ENCODE results near the gene LILRB4. TPM values are rescaled to one million over a fixed set of nuclear protein-coding genes. Genes with fewer than 3 reads are reported as not detected.

The LILRB4 gene
- total and polyA plus RNA-seq, 4 donors, result 1.9 to 5.0 (median 3.4) TPM

DNA sequence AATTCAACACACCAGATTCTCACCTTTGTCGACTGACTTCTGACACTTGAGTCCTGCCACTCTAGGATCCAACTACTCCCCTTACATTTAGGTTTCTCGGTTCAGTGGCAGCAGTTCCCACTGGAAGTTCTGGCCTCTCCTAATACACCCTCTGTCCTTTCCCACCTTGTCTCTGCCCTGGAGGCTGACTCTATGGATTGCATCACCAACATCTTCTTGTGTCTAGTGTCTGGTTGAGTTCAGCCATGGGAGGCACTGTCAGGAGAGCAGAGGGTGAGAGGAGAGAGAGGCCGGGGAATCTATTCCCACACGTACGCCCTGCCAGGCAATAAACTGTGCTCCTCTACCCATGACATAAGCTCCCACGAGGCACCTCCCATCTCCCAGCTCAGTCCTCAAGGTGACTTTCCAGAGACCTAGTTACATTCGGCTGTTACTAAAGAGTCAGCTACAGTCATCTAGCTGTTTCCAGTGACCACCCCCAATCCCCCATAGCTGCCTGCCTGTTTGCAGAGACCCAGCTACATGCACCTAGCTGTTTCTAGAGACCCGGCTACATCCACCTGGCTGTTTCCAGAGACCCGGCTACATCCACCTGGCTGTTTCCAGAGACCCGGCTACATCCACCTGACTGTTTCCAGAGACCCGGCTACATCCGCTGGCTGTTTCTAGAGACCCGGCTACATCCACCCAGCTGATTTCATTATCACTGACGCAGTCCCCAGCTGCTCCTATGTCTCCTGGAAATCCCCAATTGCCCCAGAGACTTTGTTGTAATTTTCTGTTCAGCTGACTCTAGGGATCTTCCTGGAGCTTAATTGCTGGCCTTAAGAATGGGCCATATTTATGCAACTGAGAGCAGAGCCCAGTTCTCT is 8.1 kb upstream of the LILRB4 start:
- Histone ChIP-seq H3K27ac (ENCODE audit: low read depth in 1 of 2, low read length in 2 of 2) (no peak overlapping the region), H3K4me3 (ENCODE audit: low read depth in 1 of 3, low read length in 3 of 3) (no peak overlapping the region), H3K4me1 (ENCODE audit: control insufficient read depth in 4 of 4, insufficient read depth in 4 of 4, low read length in 3 of 4) (no peaks in the 10 kb centered on the region), H3K9ac (ENCODE audit: low read depth in 1 of 2, low read length in 2 of 2) (no peak overlapping the region), H3K36me3 (ENCODE audit: control insufficient read depth in 4 of 4, insufficient read depth in 3 of 4, low read depth in 1 of 4, low read length in 3 of 4) (no peaks in the 10 kb centered on the region), H3K27me3 (ENCODE audit: control insufficient read depth in 4 of 4, insufficient read depth in 4 of 4, low read length in 3 of 4) (peaks cover 0 to 4% (median under 1%) of the 10 kb centered on the region in 4 donors), H3K9me3 (ENCODE audit: control insufficient read depth in 4 of 4, low read length in 3 of 4) (no peaks in the 10 kb centered on the region)
- WGBS, result 71% methylated on average over 14 of the region's 14 CpGs
- no peak for DNase-seq (ENCODE audit: low spot score)
- TF ChIP-seq, protein P1, sequence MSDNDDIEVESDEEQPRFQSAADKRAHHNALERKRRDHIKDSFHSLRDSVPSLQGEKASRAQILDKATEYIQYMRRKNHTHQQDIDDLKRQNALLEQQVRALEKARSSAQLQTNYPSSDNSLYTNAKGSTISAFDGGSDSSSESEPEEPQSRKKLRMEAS (IDR thresholded peaks at IDR 0.05), result no peak
- TF ChIP-seq, protein P2, sequence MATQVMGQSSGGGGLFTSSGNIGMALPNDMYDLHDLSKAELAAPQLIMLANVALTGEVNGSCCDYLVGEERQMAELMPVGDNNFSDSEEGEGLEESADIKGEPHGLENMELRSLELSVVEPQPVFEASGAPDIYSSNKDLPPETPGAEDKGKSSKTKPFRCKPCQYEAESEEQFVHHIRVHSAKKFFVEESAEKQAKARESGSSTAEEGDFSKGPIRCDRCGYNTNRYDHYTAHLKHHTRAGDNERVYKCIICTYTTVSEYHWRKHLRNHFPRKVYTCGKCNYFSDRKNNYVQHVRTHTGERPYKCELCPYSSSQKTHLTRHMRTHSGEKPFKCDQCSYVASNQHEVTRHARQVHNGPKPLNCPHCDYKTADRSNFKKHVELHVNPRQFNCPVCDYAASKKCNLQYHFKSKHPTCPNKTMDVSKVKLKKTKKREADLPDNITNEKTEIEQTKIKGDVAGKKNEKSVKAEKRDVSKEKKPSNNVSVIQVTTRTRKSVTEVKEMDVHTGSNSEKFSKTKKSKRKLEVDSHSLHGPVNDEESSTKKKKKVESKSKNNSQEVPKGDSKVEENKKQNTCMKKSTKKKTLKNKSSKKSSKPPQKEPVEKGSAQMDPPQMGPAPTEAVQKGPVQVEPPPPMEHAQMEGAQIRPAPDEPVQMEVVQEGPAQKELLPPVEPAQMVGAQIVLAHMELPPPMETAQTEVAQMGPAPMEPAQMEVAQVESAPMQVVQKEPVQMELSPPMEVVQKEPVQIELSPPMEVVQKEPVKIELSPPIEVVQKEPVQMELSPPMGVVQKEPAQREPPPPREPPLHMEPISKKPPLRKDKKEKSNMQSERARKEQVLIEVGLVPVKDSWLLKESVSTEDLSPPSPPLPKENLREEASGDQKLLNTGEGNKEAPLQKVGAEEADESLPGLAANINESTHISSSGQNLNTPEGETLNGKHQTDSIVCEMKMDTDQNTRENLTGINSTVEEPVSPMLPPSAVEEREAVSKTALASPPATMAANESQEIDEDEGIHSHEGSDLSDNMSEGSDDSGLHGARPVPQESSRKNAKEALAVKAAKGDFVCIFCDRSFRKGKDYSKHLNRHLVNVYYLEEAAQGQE (IDR thresholded peaks at IDR 0.05), result no peak
- no peak for TF ChIP-seq SP1 (IDR thresholded peaks at IDR 0.05)

DNA sequence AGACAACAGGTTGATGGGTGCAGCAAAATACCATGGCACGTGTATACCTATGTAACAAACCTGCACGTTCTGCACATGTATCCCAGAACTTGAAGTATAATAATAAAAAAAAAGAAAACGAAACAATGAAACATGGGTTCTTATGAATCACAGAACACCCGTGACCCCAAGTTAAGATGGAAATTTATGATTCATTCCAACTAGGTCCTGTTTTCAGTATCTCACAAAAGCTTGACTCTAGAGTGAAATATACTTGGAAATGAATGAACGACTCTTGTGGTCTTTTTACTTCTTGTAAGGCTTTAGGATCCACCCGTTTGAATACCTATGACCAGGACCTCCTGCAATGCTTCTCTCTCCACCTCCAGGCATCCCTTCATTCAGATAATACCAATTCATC is 3.5 kb upstream of the LILRB4 start:
- no peak overlapping the region for H3K9ac ChIP-seq (ENCODE audit: low read depth in 1 of 2, low read length in 2 of 2)
- H3K27me3 ChIP-seq (ENCODE audit: control insufficient read depth in 4 of 4, insufficient read depth in 4 of 4, low read length in 3 of 4), result no peaks in the 10 kb centered on the region
- no peak overlapping the region for H3K27ac ChIP-seq (ENCODE audit: low read depth in 1 of 2, low read length in 2 of 2)
- no peaks in the 10 kb centered on the region for H3K36me3 ChIP-seq (ENCODE audit: control insufficient read depth in 4 of 4, insufficient read depth in 3 of 4, low read depth in 1 of 4, low read length in 3 of 4)
- no peaks in the 10 kb centered on the region for H3K9me3 ChIP-seq (ENCODE audit: control insufficient read depth in 4 of 4, low read length in 3 of 4)
- WGBS, result 68% methylated on average over 6 of the region's 6 CpGs
- TF ChIP-seq, protein P3, sequence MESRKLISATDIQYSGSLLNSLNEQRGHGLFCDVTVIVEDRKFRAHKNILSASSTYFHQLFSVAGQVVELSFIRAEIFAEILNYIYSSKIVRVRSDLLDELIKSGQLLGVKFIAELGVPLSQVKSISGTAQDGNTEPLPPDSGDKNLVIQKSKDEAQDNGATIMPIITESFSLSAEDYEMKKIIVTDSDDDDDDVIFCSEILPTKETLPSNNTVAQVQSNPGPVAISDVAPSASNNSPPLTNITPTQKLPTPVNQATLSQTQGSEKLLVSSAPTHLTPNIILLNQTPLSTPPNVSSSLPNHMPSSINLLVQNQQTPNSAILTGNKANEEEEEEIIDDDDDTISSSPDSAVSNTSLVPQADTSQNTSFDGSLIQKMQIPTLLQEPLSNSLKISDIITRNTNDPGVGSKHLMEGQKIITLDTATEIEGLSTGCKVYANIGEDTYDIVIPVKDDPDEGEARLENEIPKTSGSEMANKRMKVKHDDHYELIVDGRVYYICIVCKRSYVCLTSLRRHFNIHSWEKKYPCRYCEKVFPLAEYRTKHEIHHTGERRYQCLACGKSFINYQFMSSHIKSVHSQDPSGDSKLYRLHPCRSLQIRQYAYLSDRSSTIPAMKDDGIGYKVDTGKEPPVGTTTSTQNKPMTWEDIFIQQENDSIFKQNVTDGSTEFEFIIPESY (IDR thresholded peaks at IDR 0.05), result no peak
- TF ChIP-seq, protein P4, sequence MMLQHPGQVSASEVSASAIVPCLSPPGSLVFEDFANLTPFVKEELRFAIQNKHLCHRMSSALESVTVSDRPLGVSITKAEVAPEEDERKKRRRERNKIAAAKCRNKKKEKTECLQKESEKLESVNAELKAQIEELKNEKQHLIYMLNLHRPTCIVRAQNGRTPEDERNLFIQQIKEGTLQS (IDR thresholded peaks at IDR 0.05), result no peak
- TF ChIP-seq HNF4G (IDR thresholded peaks at IDR 0.05), result no peak
- no peak for TF ChIP-seq HNF4A (conservative IDR thresholded peaks at IDR 0.05)
- TF ChIP-seq SP1 (IDR thresholded peaks at IDR 0.05), result no peak
- no peak for TF ChIP-seq FOXA1 (IDR thresholded peaks at IDR 0.05)
- TF ChIP-seq, protein P5, sequence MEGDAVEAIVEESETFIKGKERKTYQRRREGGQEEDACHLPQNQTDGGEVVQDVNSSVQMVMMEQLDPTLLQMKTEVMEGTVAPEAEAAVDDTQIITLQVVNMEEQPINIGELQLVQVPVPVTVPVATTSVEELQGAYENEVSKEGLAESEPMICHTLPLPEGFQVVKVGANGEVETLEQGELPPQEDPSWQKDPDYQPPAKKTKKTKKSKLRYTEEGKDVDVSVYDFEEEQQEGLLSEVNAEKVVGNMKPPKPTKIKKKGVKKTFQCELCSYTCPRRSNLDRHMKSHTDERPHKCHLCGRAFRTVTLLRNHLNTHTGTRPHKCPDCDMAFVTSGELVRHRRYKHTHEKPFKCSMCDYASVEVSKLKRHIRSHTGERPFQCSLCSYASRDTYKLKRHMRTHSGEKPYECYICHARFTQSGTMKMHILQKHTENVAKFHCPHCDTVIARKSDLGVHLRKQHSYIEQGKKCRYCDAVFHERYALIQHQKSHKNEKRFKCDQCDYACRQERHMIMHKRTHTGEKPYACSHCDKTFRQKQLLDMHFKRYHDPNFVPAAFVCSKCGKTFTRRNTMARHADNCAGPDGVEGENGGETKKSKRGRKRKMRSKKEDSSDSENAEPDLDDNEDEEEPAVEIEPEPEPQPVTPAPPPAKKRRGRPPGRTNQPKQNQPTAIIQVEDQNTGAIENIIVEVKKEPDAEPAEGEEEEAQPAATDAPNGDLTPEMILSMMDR (IDR thresholded peaks at IDR 0.05; ENCODE audit: low read depth, low read length, missing input control), result no peak
- TF ChIP-seq RAD21 (IDR thresholded peaks at IDR 0.05), result no peak
- no peak for TF ChIP-seq EGR1 (IDR thresholded peaks at IDR 0.05; ENCODE audit: low read depth in 2 of 2)
- TF ChIP-seq, protein P1 (IDR thresholded peaks at IDR 0.05), result no peak
- TF ChIP-seq NR2F2 (IDR thresholded peaks at IDR 0.05), result no peak
- TF ChIP-seq RXRA (IDR thresholded peaks at IDR 0.05), result no peak
- TF ChIP-seq, protein P2 (IDR thresholded peaks at IDR 0.05), result no peak
- no peak for TF ChIP-seq JUND (IDR thresholded peaks at IDR 0.05)
- TF ChIP-seq YY1 (IDR thresholded peaks at IDR 0.05), result no peak
- TF ChIP-seq GABPA (IDR thresholded peaks at IDR 0.05 in 1 of 2, conservative IDR thresholded peaks at IDR 0.05 in 1 of 2), result no peak
- H3K4me3 ChIP-seq (ENCODE audit: low read depth in 1 of 3, low read length in 3 of 3), result no peak overlapping the region
- DNase-seq (ENCODE audit: low spot score), result no peak
- no peaks in the 10 kb centered on the region for H3K4me1 ChIP-seq (ENCODE audit: control insufficient read depth in 4 of 4, insufficient read depth in 4 of 4, low read length in 3 of 4)
